Measurements from ENCODE around the gene FGF14.

Gene FGF14

DNA sequence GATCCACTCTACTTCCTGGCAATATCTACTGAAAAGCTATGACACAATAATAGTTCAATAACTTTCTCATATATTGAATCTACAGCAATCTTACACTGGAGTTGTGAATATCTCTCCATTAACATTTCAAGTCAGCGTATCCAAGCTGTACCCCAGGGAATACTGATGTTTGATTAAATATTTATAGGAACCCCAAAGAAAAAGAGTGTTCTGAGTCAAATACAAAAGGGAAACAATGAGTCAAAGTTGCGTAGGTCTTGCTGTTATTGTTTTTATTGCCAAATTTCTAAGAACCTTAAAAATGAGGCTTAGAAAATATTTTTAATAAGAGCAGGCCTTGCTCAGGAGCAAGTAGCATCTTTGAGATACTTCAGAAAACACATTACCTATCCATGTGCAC lies 415.5 kb downstream of the FGF14 start:
- TF ChIP-seq, protein P1, sequence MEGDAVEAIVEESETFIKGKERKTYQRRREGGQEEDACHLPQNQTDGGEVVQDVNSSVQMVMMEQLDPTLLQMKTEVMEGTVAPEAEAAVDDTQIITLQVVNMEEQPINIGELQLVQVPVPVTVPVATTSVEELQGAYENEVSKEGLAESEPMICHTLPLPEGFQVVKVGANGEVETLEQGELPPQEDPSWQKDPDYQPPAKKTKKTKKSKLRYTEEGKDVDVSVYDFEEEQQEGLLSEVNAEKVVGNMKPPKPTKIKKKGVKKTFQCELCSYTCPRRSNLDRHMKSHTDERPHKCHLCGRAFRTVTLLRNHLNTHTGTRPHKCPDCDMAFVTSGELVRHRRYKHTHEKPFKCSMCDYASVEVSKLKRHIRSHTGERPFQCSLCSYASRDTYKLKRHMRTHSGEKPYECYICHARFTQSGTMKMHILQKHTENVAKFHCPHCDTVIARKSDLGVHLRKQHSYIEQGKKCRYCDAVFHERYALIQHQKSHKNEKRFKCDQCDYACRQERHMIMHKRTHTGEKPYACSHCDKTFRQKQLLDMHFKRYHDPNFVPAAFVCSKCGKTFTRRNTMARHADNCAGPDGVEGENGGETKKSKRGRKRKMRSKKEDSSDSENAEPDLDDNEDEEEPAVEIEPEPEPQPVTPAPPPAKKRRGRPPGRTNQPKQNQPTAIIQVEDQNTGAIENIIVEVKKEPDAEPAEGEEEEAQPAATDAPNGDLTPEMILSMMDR (IDR thresholded peaks at IDR 0.05; ENCODE audit: low read depth, low read length): no peak
- DNase-seq (ENCODE audit: extremely low read depth, low read depth): no peak

DNA sequence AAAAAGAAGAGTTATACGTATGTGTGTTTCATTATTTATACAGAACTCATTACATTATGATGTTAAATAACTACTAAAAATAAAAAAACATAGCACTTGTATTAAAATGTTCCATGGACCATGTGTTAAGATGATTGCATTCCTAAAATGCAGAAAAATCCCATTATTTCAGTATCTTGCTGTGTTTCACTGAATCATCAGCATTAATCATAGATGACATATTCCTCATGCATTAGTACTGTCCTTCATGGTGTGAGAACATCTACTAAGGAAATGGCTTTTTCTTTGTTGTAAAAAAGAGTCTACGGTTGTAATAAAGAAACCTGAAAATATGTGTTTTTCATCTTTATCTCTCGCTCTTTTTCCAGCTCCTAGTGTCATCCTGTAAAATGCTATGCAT lies 416.5 kb downstream of the FGF14 start:
- no peak for DNase-seq (ENCODE audit: extremely low read depth, low read depth)
- TF ChIP-seq, protein P1 (IDR thresholded peaks at IDR 0.05; ENCODE audit: low read depth, low read length): no peak

DNA sequence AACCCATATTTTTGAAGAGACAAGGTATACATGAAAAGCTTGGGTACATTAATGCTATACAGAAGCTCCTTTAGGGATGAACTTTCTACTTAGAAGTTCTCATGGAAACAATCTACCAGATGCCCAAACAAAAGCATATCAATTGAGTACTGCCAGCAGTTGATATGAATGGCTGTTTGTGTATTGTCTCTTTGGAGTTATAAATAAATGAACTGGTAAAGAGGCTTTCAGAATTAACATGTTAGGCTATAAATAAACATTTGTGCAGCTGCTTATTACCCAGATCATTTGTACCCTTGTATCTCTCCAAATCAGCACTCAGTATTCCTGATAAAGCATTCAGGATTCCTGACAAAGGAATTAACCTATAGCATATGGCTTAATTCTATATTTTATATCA lies 418.9 kb downstream of the FGF14 start:
- DNase-seq (ENCODE audit: extremely low read depth, low read depth): no peak
- TF ChIP-seq, protein P1 (IDR thresholded peaks at IDR 0.05; ENCODE audit: low read depth, low read length): no peak

DNA sequence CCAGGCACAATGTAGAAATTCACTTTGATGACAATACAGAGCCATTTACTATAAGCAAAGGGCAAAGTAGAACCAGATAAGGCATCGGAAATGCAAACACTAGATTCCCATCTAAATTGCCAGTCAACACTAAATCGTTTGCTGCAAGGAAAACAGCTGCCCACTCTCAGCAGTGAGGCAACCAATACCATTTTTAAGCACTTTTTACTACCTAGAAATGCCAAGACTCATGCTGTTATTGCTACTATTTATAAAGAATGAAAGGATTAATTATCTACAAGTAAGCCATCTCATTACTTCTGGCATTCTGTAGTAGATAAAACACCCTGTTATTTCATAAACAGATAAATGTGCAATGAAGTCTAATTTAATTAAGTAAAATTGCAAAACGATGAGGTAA lies 422.0 kb downstream of the FGF14 start:
- DNase-seq (ENCODE audit: extremely low read depth, low read depth): no peak
- TF ChIP-seq, protein P1 (IDR thresholded peaks at IDR 0.05; ENCODE audit: low read depth, low read length): no peak

DNA sequence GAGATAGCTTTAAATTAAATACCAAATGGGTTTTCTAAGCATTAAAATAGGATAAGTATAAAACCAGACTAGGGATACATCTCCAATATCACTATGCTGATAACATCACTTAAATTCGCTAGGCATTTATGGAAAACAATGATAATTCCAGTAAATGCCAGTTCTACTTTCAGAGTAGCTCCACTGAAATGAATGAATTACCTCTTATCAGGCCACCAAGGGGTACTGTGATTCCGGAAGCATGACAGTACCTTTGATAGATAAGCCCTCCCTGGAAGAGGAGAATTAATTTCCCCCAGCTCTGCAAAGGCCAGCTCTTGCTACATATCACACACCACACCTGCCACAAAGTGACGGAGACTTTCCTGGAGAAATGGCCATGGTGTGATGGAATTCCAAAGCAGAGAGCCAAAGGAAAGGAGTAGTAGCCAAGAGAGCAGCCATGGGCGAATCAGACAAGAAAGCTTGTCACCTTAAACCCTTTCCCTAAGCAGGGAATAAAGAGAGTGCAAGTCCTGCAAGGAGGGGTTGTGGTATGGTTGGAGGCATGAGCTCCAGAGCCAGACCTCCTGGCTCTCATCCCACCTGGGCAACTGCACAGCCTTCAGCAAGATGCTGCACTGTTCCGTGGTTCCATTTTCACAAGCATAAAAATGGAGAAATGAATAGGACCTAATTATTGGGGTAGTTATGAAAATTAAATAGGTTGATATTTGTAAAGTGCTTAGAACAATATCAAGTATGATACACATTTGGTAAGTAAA lies 423.1 kb downstream of the FGF14 start:
- TF ChIP-seq, protein P1 (IDR thresholded peaks at IDR 0.05; ENCODE audit: low read depth, low read length): no peak
- DNase-seq (ENCODE audit: extremely low read depth, low read depth): no peak

DNA sequence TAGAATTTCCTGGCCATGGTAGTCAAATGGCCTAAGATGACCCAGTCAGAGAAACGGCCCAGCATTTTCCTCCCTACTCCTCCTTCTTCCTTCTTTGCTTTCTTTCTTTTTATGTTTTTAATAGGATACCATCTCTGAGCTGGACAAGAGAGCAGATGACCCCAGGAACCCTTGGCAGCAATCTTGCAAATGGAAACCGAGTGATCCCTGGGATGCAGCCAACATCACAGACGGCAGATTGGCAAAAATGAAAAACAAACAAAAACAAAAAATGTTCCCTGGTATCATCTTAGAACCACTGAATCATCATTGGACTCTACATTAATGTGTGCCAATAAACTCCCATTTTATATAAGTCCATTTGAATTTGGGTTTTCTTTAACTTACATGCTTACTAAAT lies 424.4 kb downstream of the FGF14 start:
- TF ChIP-seq, protein P1 (IDR thresholded peaks at IDR 0.05; ENCODE audit: low read depth, low read length): no peak
- no peak for DNase-seq (ENCODE audit: extremely low read depth, low read depth)

DNA sequence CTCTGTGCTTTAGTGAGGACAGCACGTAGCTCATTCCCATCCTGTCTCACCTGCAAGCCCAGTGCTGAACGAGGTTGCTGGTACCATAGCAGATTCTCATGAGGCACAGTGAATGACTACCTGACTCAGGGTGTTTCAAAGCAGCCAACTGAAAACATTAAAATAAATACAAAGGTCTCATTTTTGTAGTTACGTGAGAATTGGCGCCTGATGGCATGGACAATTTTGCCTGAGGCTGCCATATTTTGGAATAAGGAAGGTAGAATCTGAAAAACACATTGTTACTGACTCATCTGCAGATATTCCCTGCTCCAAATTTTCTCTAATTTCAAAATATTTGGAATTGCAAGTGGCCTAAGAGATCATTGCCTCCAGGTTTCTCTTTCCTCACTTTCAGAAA lies 429.7 kb downstream of the FGF14 start:
- TF ChIP-seq, protein P1 (IDR thresholded peaks at IDR 0.05; ENCODE audit: low read depth, low read length): no peak
- no peak for DNase-seq (ENCODE audit: extremely low read depth, low read depth)
